Measurements from ENCODE around the gene SHISA6.

SHISA6 gene

DNA sequence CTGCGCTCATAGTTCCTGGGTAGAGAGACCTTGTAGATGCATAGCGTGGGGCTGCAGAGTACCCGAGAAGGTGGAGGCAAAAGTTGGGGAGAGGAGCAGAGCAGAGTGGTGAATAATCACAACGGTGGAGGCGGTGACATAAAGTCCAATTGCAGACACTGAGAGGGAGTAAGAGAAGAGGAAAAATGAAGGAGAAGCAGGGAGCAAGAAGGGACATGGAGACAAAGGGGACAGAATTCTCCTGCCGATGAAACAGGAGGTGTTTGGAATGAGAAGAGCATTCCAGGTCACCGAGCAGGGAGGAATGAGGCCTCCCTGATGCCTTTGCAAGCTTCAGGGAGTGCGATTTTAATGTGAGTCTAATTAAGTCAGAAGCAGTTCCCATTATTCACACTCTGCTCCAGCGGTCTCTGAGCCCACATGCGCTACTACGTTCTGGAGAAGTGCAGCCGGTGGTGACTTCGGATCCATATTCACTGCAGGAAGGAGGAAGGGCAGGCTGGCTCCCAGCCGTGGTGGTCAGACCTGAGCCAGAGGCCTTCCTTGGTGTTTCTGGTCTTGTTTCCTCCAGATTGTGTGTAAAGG lies 249.2 kb downstream of the SHISA6 start:
- no peaks in the 10 kb centered on the region for H4K20me1 ChIP-seq (ENCODE audit: insufficient read depth, low read length)
- H3K36me3 ChIP-seq (ENCODE audit: insufficient read depth, low read length): no peaks in the 10 kb centered on the region
- H3K79me2 ChIP-seq (ENCODE audit: insufficient read depth, low read length): no peaks in the 10 kb centered on the region
- H3K9ac ChIP-seq (ENCODE audit: low read length): no peak overlapping the region
- no peaks in the 10 kb centered on the region for H3K9me2 ChIP-seq (ENCODE audit: low read depth, low read length)
- H3K27me3 ChIP-seq (ENCODE audit: insufficient read depth, low read length): no peaks in the 10 kb centered on the region
- H3K27ac ChIP-seq (ENCODE audit: low read depth, low read length, poor library complexity, severe bottlenecking): no peak overlapping the region
- TF ChIP-seq EZH2 (IDR thresholded peaks at IDR 0.05; ENCODE audit: borderline replicate concordance, low read length): no peak
- TF ChIP-seq, protein P1, sequence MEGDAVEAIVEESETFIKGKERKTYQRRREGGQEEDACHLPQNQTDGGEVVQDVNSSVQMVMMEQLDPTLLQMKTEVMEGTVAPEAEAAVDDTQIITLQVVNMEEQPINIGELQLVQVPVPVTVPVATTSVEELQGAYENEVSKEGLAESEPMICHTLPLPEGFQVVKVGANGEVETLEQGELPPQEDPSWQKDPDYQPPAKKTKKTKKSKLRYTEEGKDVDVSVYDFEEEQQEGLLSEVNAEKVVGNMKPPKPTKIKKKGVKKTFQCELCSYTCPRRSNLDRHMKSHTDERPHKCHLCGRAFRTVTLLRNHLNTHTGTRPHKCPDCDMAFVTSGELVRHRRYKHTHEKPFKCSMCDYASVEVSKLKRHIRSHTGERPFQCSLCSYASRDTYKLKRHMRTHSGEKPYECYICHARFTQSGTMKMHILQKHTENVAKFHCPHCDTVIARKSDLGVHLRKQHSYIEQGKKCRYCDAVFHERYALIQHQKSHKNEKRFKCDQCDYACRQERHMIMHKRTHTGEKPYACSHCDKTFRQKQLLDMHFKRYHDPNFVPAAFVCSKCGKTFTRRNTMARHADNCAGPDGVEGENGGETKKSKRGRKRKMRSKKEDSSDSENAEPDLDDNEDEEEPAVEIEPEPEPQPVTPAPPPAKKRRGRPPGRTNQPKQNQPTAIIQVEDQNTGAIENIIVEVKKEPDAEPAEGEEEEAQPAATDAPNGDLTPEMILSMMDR (IDR thresholded peaks at IDR 0.05; ENCODE audit: low read length): no peak
- no peaks in the 10 kb centered on the region for H3K4me1 ChIP-seq (ENCODE audit: insufficient read depth, low read length, severe bottlenecking)
- no peak overlapping the region for H2AFZ ChIP-seq (ENCODE audit: low read length)
- H3K9me3 ChIP-seq (ENCODE audit: low read length): no peaks in the 10 kb centered on the region
- no peak overlapping the region for H3K4me2 ChIP-seq (ENCODE audit: low read length)
- no peak overlapping the region for H3K4me3 ChIP-seq (ENCODE audit: low read depth, low read length, poor library complexity, severe bottlenecking)
- no peaks in the 10 kb centered on the region for H3F3A ChIP-seq (ENCODE audit: insufficient read depth, low read length)

DNA sequence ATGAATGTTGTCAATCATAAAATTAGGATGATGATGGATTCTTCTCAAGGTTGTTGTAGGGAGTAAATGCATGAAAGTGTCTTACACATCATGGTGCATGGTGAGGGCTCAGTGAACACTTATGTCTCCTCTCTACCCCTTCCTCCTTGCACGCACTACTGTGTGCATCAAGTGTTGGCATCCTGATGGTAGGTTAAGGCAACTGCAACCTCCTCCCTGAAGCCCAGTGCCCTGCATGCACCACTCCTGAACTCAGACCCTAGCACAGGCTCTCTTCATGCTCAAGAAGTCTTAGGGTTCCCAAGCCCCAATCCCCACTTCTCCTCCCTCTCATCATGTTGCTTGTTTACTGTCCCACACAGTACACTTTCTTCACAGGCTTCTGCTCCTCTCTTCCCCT lies 251.5 kb downstream of the SHISA6 start:
- H3K27ac ChIP-seq (ENCODE audit: low read depth, low read length, poor library complexity, severe bottlenecking): no peak overlapping the region
- no peaks in the 10 kb centered on the region for H3K9me2 ChIP-seq (ENCODE audit: low read depth, low read length)
- no peaks in the 10 kb centered on the region for H3K9me3 ChIP-seq (ENCODE audit: low read length)
- no peaks in the 10 kb centered on the region for H3K4me1 ChIP-seq (ENCODE audit: insufficient read depth, low read length, severe bottlenecking)
- no peaks in the 10 kb centered on the region for H3K27me3 ChIP-seq (ENCODE audit: insufficient read depth, low read length)
- TF ChIP-seq, protein P1 (IDR thresholded peaks at IDR 0.05; ENCODE audit: low read length): no peak
- TF ChIP-seq EZH2 (IDR thresholded peaks at IDR 0.05; ENCODE audit: borderline replicate concordance, low read length): no peak
- no peaks in the 10 kb centered on the region for H3F3A ChIP-seq (ENCODE audit: insufficient read depth, low read length)
- no peak overlapping the region for H2AFZ ChIP-seq (ENCODE audit: low read length)
- no peak overlapping the region for H3K4me2 ChIP-seq (ENCODE audit: low read length)
- no peaks in the 10 kb centered on the region for H3K36me3 ChIP-seq (ENCODE audit: insufficient read depth, low read length)
- H4K20me1 ChIP-seq (ENCODE audit: insufficient read depth, low read length): no peaks in the 10 kb centered on the region
- no peaks in the 10 kb centered on the region for H3K79me2 ChIP-seq (ENCODE audit: insufficient read depth, low read length)
- H3K4me3 ChIP-seq (ENCODE audit: low read depth, low read length, poor library complexity, severe bottlenecking): no peak overlapping the region
- no peak overlapping the region for H3K9ac ChIP-seq (ENCODE audit: low read length)

DNA sequence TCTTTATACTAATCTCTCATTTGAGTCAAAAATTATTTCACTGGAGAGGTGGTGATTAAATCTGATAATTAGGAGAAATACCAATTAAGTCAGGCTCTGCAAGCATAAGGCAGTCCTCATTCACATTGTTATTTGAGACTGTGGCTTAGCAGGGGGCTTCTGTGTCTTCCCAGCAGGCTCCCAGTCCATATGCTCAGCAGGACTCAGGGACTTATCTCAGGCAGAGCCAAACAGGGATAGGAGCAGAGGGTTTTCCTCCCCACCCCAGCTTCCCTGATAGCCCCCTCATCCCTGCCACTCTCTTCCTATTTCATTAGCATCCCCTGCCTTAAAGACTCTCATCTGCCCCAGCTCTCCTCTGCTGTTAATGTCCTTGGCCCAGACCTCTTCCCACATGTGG lies 252.9 kb downstream of the SHISA6 start:
- H3K4me3 ChIP-seq (ENCODE audit: low read depth, low read length, poor library complexity, severe bottlenecking): no peak overlapping the region
- no peak overlapping the region for H3K27ac ChIP-seq (ENCODE audit: low read depth, low read length, poor library complexity, severe bottlenecking)
- H3K9me3 ChIP-seq (ENCODE audit: low read length): no peaks in the 10 kb centered on the region
- H3K9me2 ChIP-seq (ENCODE audit: low read depth, low read length): no peaks in the 10 kb centered on the region
- H4K20me1 ChIP-seq (ENCODE audit: insufficient read depth, low read length): no peaks in the 10 kb centered on the region
- no peaks in the 10 kb centered on the region for H3K79me2 ChIP-seq (ENCODE audit: insufficient read depth, low read length)
- TF ChIP-seq, protein P1 (IDR thresholded peaks at IDR 0.05; ENCODE audit: low read length): no peak
- no peak for TF ChIP-seq EZH2 (IDR thresholded peaks at IDR 0.05; ENCODE audit: borderline replicate concordance, low read length)
- no peak overlapping the region for H2AFZ ChIP-seq (ENCODE audit: low read length)
- no peak overlapping the region for H3K9ac ChIP-seq (ENCODE audit: low read length)
- no peaks in the 10 kb centered on the region for H3F3A ChIP-seq (ENCODE audit: insufficient read depth, low read length)
- no peak overlapping the region for H3K4me2 ChIP-seq (ENCODE audit: low read length)
- no peaks in the 10 kb centered on the region for H3K36me3 ChIP-seq (ENCODE audit: insufficient read depth, low read length)
- H3K4me1 ChIP-seq (ENCODE audit: insufficient read depth, low read length, severe bottlenecking): no peaks in the 10 kb centered on the region
- no peaks in the 10 kb centered on the region for H3K27me3 ChIP-seq (ENCODE audit: insufficient read depth, low read length)
